MM.1S (cell line): Measurements from ENCODE around the gene NXF2.

ENCODE experiments used
- CTCF ChIP-seq: fragments of 300-600 bp; sonication (generic); IDR thresholded peaks from 2 replicates; pipeline ENCODE4 v1.5.1; 2016; ENCODE audit warnings: antibody characterized with exemption, low read length, mixed read lengths
- EZH2 ChIP-seq: fragments of 300-600 bp; sonication (generic); optimal IDR thresholded peaks from 2 replicates; pipeline ENCODE3; 2017; ENCODE audit warnings: low read depth, mild to moderate bottlenecking, antibody characterized with exemption, low read length, mixed read lengths
- EZH2phosphoT487 ChIP-seq: fragments of 300-600 bp; sonication (generic); IDR thresholded peaks from 2 replicates; pipeline ENCODE4 v1.6.1; 2018; ENCODE audit warnings: antibody characterized with exemption, low read length

- no peak for TF ChIP-seq CTCF
- TF ChIP-seq EZH2phosphoT487 = no peak
- no peak for TF ChIP-seq EZH2
These were observed 91.2 kb downstream of the NXF2 start for GRCh38 chrX:102338162-102338561.
